NT2/D1 (cell line): ENCODE results near the gene LGI4.

ENCODE experiments used
- SUZ12 ChIP-seq: IDR thresholded peaks from 2 replicates; pipeline ENCODE4 v1.6.1; 2011; ENCODE audit not compliant: insufficient read length, insufficient read depth; ENCODE audit errors: extremely low read depth
- YY1 ChIP-seq: IDR thresholded peaks from 2 replicates; pipeline ENCODE4 v1.6.1; 2011; ENCODE audit not compliant: insufficient read length, insufficient read depth
- ZNF274 ChIP-seq: IDR thresholded peaks from 2 replicates; pipeline ENCODE4 v1.6.1; 2011; ENCODE audit warnings: mild to moderate bottlenecking, low read depth, low read length

- TF ChIP-seq SUZ12: no peak
- no peak for TF ChIP-seq ZNF274
- no peak for TF ChIP-seq YY1
Measured at GRCh38 chr19:35157431-35157830, 22.6 kb upstream of the LGI4 start.
